Fibroblast of villous mesenchyme (primary cell): ENCODE measurements around the gene NECTIN1. TPM values are rescaled to one million over a fixed set of nuclear protein-coding genes. Genes with fewer than 3 reads are reported as not detected.
A peak's percentile ranks its signal among the peaks of the same experiment; 100 is the strongest.

Source experiments
- DNase-seq: peaks from one replicate; pipeline ENCODE4 v3.0.0-alpha.2; 2010; ENCODE audit warnings: low read depth
- H3K4me3 ChIP-seq: 2 replicates; pipeline ENCODE4 v1.5.1; 2011; ENCODE audit warnings: low read depth, mild to moderate bottlenecking, low read length
- total RNA-seq: library from RNA; depleted of rRNA; stranded (reverse); fragments of >200 nt; gene quantifications from 2 replicates; pipeline ENCODE4 v1.2.3, GENCODE V29; 2012
- TF ChIP-seq, protein P1 (sequence below): IDR thresholded peaks from 2 replicates; pipeline ENCODE4 v1.5.1; 2012; ENCODE audit warnings: low read depth, mild to moderate bottlenecking, low read length; ENCODE audit not compliant: insufficient read depth

The NECTIN1 gene
- total RNA-seq, 1 donor, result 3.9 TPM

DNA sequence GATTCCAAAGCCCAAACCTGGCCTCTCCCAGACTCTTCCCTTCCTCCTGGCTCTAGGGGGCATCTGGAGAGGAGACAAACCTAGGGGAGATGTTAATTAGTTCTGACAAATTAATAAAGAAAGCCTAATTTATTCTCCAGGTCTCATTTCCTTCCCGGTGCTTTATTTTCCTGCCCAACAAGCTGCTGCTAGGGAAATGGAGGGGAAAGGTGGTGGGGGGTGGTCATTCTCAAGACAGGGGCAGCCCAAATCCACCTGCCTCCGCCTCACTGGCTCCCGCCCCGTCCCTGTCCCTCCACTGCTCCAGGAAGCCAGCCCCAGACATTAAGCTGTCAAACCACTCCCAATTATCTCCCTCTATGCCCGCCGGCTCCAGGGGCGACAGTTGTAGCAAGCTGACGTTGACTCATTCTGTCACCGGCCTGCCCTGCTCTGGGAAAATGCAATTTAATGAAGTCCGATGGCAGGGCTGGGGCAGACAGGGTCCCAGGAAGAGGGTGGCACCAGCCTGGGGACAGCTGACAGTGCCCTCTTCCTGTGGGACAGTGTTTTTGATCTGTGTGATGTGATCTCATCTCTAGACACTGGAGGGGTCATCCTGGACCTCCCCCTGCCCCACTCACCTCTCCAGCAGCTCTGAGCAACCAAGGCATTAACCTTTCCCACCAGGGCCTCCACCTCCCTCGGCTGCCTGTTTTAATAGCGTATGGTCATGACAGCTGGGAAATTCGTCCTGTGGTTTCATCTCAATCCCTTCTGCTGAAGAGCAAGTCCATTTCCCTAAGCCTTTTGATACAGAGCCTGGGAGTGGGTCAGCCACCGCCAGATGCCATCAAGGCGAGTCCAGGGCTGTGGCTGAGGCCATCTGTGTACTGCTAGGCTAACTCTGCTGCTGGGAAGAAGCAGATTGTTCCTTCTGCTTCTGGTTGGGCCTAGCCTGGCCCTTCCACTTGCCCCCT, 27.1 kb downstream of the NECTIN1 start:
- TF ChIP-seq, protein P1, sequence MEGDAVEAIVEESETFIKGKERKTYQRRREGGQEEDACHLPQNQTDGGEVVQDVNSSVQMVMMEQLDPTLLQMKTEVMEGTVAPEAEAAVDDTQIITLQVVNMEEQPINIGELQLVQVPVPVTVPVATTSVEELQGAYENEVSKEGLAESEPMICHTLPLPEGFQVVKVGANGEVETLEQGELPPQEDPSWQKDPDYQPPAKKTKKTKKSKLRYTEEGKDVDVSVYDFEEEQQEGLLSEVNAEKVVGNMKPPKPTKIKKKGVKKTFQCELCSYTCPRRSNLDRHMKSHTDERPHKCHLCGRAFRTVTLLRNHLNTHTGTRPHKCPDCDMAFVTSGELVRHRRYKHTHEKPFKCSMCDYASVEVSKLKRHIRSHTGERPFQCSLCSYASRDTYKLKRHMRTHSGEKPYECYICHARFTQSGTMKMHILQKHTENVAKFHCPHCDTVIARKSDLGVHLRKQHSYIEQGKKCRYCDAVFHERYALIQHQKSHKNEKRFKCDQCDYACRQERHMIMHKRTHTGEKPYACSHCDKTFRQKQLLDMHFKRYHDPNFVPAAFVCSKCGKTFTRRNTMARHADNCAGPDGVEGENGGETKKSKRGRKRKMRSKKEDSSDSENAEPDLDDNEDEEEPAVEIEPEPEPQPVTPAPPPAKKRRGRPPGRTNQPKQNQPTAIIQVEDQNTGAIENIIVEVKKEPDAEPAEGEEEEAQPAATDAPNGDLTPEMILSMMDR, result no peak
- DNase-seq, result peak; percentile 71
- H3K4me3 ChIP-seq, result no peak overlapping the region

- no peak overlapping the region for H3K4me3 ChIP-seq
- no peak for DNase-seq
- TF ChIP-seq, protein P1, result no peak
Measured at GRCh38 chr11:119700536-119701346, 28.3 kb downstream of the NECTIN1 start.

DNA sequence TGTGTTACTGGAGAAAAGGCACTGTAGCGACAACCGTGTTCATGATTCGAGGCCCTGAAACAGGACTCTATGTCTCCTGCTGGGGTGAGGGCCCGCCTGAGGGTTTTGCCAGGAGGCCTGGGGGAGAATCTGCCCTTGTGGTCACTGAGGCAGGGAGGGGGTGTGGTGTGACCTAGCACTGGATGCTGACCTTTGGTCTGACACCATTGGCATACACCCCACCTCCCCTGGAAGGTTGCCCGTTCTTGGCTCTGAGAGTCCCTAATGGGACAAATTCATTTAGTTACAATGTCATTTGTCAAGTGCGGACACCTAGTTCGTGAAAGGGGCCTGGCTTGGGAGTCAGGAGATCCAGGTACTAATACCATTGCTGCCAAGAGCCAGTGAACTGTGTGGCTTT, 29.0 kb downstream of the NECTIN1 start:
- DNase-seq, result no peak
- no peak overlapping the region for H3K4me3 ChIP-seq
- TF ChIP-seq, protein P1, result no peak

DNA sequence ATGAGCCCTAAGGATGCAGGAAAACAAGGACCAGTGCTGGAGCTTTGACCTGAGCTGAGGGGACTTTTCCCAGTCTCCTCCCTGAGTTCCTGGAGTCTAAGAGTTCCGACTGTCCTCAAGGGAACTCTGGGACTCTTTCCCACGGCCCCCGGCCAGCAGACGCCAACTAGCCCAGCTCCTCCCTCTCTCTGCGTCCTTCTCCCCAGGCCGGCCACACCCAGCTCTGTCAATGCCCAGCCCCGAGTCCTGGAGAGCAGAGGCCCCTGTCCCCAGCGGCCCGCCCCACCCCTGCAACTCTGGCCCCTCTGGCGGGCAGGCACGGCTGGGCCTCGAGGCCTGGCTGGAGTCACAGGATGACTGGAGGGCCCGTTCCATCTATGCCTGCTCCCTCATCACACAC, 29.8 kb downstream of the NECTIN1 start:
- peak; percentile 76 for DNase-seq
- TF ChIP-seq, protein P1, result no peak
- no peak overlapping the region for H3K4me3 ChIP-seq

- TF ChIP-seq, protein P1, result no peak
- H3K4me3 ChIP-seq, result no peak overlapping the region
- no peak for DNase-seq
Measured at GRCh38 chr11:119697882-119698281, 31.1 kb downstream of the NECTIN1 start.

GRCh38 chr11:119697445-119697844, 31.6 kb downstream of the NECTIN1 start:
- TF ChIP-seq, protein P1, result no peak
- no peak for DNase-seq
- no peak overlapping the region for H3K4me3 ChIP-seq
